ENCODE results near the gene AURKAIP1. TPM values are rescaled to one million over a fixed set of nuclear protein-coding genes. Genes with fewer than 3 reads are reported as not detected.
A peak's percentile ranks its signal among the peaks of the same experiment; 100 is the strongest.

Gene AURKAIP1
- total and polyA plus RNA-seq, 2 of the 13 experiments (the other 11 are each of a cell fraction or from before 2014, with no cell fraction given) = 69.5 to 175 TPM

- peak; percentile 90 for TF ChIP-seq SIN3A (IDR thresholded peaks at IDR 0.05; ENCODE audit: borderline replicate concordance, low read depth, low read length)
- no peak for TF ChIP-seq ATF4 (CRISPR knock-in tag; IDR thresholded peaks at IDR 0.05)
- no peak for TF ChIP-seq ZNF761 (CRISPR knock-in tag; conservative IDR thresholded peaks at IDR 0.05)
- TF ChIP-seq CHD4 (IDR thresholded peaks at IDR 0.05; ENCODE audit: borderline replicate concordance, low read length) = no peak
- no peak for TF ChIP-seq PRDM15 (CRISPR knock-in tag; IDR thresholded peaks at IDR 0.05)
- TF ChIP-seq ZSCAN30 (CRISPR knock-in tag; IDR thresholded peaks at IDR 0.05) = no peak
- TF ChIP-seq SOX13 (IDR thresholded peaks at IDR 0.05) = no peak
- 0 out of 4 replicates have a peak, but pooled peaks of 1 of the 2 experiments have one; percentile 21 for TF ChIP-seq SOX13 (CRISPR knock-in tag; conservative IDR thresholded peaks at IDR 0.05 in 1 of 2, IDR thresholded peaks at IDR 0.05 in 1 of 2)
- TF ChIP-seq RBM39 (IDR thresholded peaks at IDR 0.05; ENCODE audit: low read depth, low read length, poor library complexity, severe bottlenecking) = no peak
- TF ChIP-seq NFE2 (CRISPR knock-in tag; IDR thresholded peaks at IDR 0.05) = no peak
- peak; percentile 59 for TF ChIP-seq ZNF883 (CRISPR knock-in tag; IDR thresholded peaks at IDR 0.05; ENCODE audit: not compliant biosample characterization)
- TF ChIP-seq ZBTB42 (CRISPR knock-in tag; IDR thresholded peaks at IDR 0.05) = no peak
- TF ChIP-seq ARID2 (CRISPR knock-in tag; IDR thresholded peaks at IDR 0.05; ENCODE audit: borderline replicate concordance) = no peak
- TF ChIP-seq MTA3 (CRISPR knock-in tag; IDR thresholded peaks at IDR 0.05) = no peak
- no peak for TF ChIP-seq ARNT (IDR thresholded peaks at IDR 0.05)
- 0 out of 2 replicates have a peak, but pooled peaks have one; percentile 13 for TF ChIP-seq TAF1 (CRISPR knock-in tag; IDR thresholded peaks at IDR 0.05)
- TF ChIP-seq ATM (IDR thresholded peaks at IDR 0.05; ENCODE audit: borderline replicate concordance) = no peak
- TF ChIP-seq PRDM10 (CRISPR knock-in tag; IDR thresholded peaks at IDR 0.05; ENCODE audit: low read depth) = no peak
- peak; percentile 47; the same call in 1 of the 2 replicates for TF ChIP-seq ZNF274 (CRISPR knock-in tag; IDR thresholded peaks at IDR 0.05)
- no peak for TF ChIP-seq TBL1XR1 (IDR thresholded peaks at IDR 0.05; ENCODE audit: borderline replicate concordance, low read length, partially characterized antibody)
- TF ChIP-seq PREB (CRISPR knock-in tag; IDR thresholded peaks at IDR 0.05) = no peak
Measured at GRCh38 chr1:1334835-1335234, 40.2 kb downstream of the AURKAIP1 start (continued).
